Airway epithelial cell (primary cell): ENCODE measurements around the gene P2RY12. TPM values are rescaled to one million over a fixed set of nuclear protein-coding genes. Genes with fewer than 3 reads are reported as not detected.

ENCODE experiments used
- total RNA-seq: library from RNA; depleted of rRNA; stranded (reverse); fragments of >200 nt; gene quantifications from 2 replicates; pipeline ENCODE4 v1.2.3, GENCODE V29; 2015

P2RY12 gene
- not detected in 2 replicates for total RNA-seq

DNA sequence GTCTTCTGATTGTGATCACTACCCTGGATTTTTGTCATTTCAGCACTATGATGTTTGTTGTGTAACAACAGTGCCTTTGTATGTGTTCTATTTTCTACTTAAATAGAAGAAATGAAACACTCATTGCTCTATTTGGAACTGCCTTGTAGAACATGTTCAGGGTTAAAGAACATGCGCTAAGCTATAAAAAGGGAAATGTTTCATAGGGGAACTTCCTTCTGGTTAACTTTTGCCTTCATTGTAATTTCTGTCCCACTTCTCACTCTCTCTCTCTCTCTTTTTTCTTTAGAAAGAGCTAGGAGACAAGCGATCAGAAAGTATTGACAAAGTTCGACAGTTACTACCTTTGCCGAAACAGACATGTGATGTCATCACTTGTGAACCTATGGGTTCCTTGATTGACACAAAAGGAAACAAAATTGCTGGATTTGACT, at the start of gene P2RY12:
TSS of gene P2RY12 (minus strand) at position 13 of the 434 bp plus-strand sequence. CDS start 45,908 bp downstream, outside the sequence.

DNA sequence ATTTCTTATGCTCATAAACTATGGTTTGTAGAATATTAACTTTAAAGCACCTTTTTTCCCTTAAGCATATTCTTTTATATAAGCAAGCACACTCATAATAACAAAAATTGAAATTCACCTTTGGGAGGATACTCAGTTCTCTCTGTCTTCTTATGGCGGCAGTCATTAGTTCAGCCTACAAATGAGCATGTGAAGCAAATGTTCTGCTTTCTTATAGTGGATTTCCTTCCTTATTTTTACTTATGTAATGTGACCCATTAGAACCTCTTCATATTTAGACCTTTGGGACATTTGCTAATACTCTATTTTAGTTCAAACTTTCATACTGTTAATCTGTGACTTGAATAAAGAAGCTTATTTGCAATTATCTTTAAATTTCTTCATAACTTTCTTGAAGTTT, 55.2 kb downstream of the P2RY12 start, which contains the start of gene P2RY13:
TSS of gene P2RY13 (minus strand) at position 187 of the 400 bp plus-strand sequence. CDS start at position 166, 21 bp downstream.

DNA sequence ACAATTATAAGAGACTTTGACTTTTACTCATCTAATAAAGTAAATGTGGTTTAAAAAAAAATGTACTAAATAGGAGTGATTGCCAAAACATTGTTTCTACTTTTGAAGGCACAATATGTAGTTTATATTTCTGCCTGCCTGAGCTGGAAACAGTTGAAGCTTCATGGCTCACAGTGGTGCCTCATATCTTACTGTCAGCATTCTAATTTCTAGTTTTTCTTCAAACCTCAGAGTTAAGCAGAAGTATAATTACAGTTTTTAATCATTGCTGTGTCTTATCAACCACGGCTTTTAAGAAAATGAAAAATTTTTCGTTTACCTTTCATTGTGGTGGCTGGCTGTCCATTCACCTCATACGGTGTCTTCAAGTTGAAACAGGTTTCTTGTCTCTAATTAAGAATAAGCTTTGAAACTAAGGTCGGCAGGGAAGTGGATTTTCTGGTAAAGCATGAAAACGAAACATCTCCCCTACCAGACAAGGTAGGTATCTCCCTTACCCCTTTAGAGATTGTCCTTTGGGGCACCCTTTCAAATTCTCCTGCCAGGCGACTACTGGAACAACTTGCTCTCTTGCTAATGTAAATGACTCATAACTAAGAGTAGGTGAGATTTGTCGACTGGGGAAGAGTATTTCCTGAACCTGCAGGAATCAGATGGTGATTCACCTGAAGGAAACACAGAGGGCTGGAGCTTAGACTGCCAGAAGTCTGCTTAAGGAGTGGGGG, 68.1 kb downstream of the P2RY12 start, which contains the start of gene GPR87:
TSS of gene GPR87 (minus strand) at position 554 of the 725 bp plus-strand sequence. CDS start 16,720 bp downstream, outside the sequence.

Other genes starting within 250 kb of the P2RY12 start
- gene GPR171, start 181.5 kb downstream of the P2RY12 start, total RNA-seq = not detected in 2 replicates
- gene P2RY14, start 106.2 kb downstream of the P2RY12 start, total RNA-seq = 0.07 TPM in 1 of 2 replicates, not detected in the other
- 69.9 and 74.1 TPM in 2 replicates for gene GPR87, start 67.9 kb downstream of the P2RY12 start, total RNA-seq
- not detected in 2 replicates for gene P2RY13, start 55.2 kb downstream of the P2RY12 start, total RNA-seq
- gene IGSF10, start 76.3 kb upstream of the P2RY12 start, total RNA-seq = under 0.01 and 0.07 TPM in 2 replicates